ENCODE results near the gene SINHCAF. TPM values are rescaled to one million over a fixed set of nuclear protein-coding genes. Genes with fewer than 3 reads are reported as not detected.

Gene SINHCAF
- total RNA-seq, 2 experiments from 2014 or later, result 107 to 123 TPM

DNA sequence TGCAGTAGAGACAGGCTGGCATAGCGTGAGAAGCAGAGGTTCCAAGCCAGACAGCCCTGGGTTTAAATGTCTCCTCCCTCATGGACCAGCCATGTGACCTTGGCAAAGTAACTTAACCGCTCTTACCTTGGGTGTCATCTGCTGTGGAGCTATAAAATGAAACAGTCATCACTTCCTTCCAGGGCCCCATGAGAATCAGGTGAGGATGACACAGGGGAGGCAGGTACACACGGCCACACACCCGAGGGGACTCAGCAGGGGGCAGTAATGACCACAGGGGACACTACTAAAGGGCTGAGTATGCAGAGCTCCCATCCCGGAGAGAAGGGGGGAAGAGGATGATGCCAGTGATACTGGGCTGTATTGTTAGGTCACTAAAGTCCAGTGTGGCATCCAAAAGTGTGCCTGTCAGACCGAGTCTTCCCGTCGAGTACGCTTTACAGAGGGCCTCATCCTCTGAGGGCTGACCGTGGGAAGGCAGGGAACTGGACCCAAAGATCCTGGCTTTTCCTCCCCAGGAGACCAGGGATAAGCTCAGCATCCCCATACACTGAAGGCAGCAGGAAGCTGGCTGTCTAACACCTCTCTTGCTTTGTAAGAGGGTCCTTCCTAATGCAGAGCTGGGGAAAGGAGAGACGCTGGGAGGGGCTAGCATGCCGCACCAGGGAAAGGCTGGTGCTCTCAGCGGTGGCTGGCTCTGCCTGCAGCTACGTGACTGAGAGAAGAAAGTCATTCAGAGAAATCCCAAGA lies 94.2 kb downstream of the SINHCAF start:
- no peaks in the 10 kb centered on the region for H3K36me3 Mint-ChIP-seq (ENCODE audit: low read depth)
- DNase-seq, result no peak
- H3K27me3 Mint-ChIP-seq, result peaks cover 26% of the 10 kb centered on the region
- ChIA-PET CTCF (interaction anchor here (1.8 kb wide), 1 partner anchor 10 kb away, joined by 4 read pairs; no protein-coding TSS in a partner anchor), POLR2A (interaction anchor here (0.9 kb wide), 1 partner anchor 20 kb away, joined by 3 read pairs; no protein-coding TSS in a partner anchor)
- H3K27ac Mint-ChIP-seq, result no peak overlapping the region
- H3K9me3 Mint-ChIP-seq, result no peaks in the 10 kb centered on the region
- H3K4me3 Mint-ChIP-seq, result no peak overlapping the region
- H3K4me1 Mint-ChIP-seq, result peaks cover 1% of the 10 kb centered on the region
